MCF 10A (cell line): ENCODE measurements around the gene CARD9. TPM values are rescaled to one million over a fixed set of nuclear protein-coding genes. Genes with fewer than 3 reads are reported as not detected.

ENCODE experiments used
- BruUV-seq: library from RNA; stranded (reverse); fragments of 400-500 nt; replicated peaks from 2 replicates; lab custom pipeline; 2021; lab: Mats Ljungman, UMichigan
- CTCF ChIA-PET: fragments of 300-600 bp; sonication (Branson Sonifier 250); formaldehyde crosslinking; extraction: SDS; loops from one replicate; lab custom pipeline; 2021; ENCODE audit warnings: antibody characterized with exemption, inconsistent platforms; lab: Yijun Ruan, JAX
- POLR2A ChIA-PET: fragments of 300-600, 350-650 bp; sonication (Branson Sonifier 250); formaldehyde crosslinking; extraction: SDS; loops from one replicate; lab custom pipeline; 2020; ENCODE audit warnings: antibody characterized with exemption, inconsistent platforms; lab: Yijun Ruan, JAX
- DNase-seq: peaks from one replicate; pipeline ENCODE4 v3.0.0-alpha.2; 2018; ENCODE audit not compliant: unreplicated experiment
- H3K27ac Mint-ChIP-seq: one replicate; pipeline ENCODE4 v1.8.0; 2022; ENCODE audit warnings: mild to moderate bottlenecking, low read depth, mixed read lengths; ENCODE audit not compliant: unreplicated experiment
- H3K27me3 Mint-ChIP-seq: one replicate; pipeline ENCODE4 v1.8.0; 2022; ENCODE audit warnings: mixed read lengths; ENCODE audit not compliant: insufficient read depth, unreplicated experiment
- H3K36me3 Mint-ChIP-seq: one replicate; pipeline ENCODE4 v1.8.0; 2022; ENCODE audit warnings: mild to moderate bottlenecking, moderate library complexity, mixed read lengths; ENCODE audit not compliant: insufficient read depth, unreplicated experiment
- H3K4me1 Mint-ChIP-seq: one replicate; pipeline ENCODE4 v1.8.0; 2022; ENCODE audit warnings: mixed read lengths; ENCODE audit not compliant: insufficient read depth, unreplicated experiment
- H3K4me3 Mint-ChIP-seq: one replicate; pipeline ENCODE4 v1.8.0; 2022; ENCODE audit warnings: mild to moderate bottlenecking, moderate library complexity, mixed read lengths; ENCODE audit not compliant: unreplicated experiment
- H3K9me3 Mint-ChIP-seq: one replicate; pipeline ENCODE4 v1.8.0; 2022; ENCODE audit warnings: mixed read lengths; ENCODE audit not compliant: unreplicated experiment
- intact Hi-C: fragments of 100-400 bp; cut with micrococcal nuclease; formaldehyde crosslinking; loops from 2 replicates; pipeline ENCODE4 v1.14.1; 2022
- total RNA-seq: library from RNA; stranded (reverse); gene quantifications from 2 replicates; pipeline ENCODE4 v1.2.3, GENCODE V29; 2022
- TF ChIP-seq, protein P1 (sequence below): fragments of 200-600 bp; IDR thresholded peaks from one replicate; pipeline ENCODE4 v1.8.0; 2022; ENCODE audit warnings: antibody characterized with exemption, mild to moderate bottlenecking; ENCODE audit not compliant: unreplicated experiment

CARD9 gene
- total RNA-seq, 1 experiment from 2014 or later: 0.33 TPM

DNA sequence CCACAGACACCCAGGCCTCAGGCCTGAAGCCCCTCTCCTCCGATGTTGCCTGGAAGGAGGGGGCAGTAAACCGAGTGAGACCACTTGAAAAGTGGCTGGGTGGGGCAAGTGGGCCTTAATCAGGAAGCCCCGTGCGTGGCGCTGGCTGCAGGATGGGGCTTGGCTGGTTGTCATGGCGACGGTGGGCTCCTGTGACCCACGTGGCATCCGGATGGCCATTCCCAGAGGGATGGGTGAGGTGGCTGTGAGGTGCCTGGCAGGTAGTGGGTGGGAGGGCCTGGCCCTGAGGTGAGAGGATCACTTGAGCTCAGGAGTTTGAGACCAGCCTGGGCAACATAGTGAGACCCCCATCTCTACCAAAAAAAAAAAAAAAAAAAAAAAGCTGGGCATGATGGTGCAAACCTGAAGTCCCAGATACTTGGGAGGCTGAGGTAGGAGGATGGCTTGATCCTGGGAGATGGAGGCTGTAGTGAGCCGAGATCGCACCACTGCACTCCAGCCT lies 40.9 kb downstream of the CARD9 start:
- ChIA-PET POLR2A (no interaction called here), CTCF (no interaction called here)
- intact Hi-C loops: no loop called here
- no peaks in the 10 kb centered on the region for H3K27me3 Mint-ChIP-seq
- H3K4me1 Mint-ChIP-seq: no peaks in the 10 kb centered on the region
- no TSS peak for BruUV-seq
- no peak for DNase-seq
- H3K9me3 Mint-ChIP-seq: no peaks in the 10 kb centered on the region
- no peak overlapping the region for H3K4me3 Mint-ChIP-seq
- H3K27ac Mint-ChIP-seq: no peak overlapping the region
- peaks cover 5% of the 10 kb centered on the region for H3K36me3 Mint-ChIP-seq
- TF ChIP-seq, protein P1, sequence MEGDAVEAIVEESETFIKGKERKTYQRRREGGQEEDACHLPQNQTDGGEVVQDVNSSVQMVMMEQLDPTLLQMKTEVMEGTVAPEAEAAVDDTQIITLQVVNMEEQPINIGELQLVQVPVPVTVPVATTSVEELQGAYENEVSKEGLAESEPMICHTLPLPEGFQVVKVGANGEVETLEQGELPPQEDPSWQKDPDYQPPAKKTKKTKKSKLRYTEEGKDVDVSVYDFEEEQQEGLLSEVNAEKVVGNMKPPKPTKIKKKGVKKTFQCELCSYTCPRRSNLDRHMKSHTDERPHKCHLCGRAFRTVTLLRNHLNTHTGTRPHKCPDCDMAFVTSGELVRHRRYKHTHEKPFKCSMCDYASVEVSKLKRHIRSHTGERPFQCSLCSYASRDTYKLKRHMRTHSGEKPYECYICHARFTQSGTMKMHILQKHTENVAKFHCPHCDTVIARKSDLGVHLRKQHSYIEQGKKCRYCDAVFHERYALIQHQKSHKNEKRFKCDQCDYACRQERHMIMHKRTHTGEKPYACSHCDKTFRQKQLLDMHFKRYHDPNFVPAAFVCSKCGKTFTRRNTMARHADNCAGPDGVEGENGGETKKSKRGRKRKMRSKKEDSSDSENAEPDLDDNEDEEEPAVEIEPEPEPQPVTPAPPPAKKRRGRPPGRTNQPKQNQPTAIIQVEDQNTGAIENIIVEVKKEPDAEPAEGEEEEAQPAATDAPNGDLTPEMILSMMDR: no peak

DNA sequence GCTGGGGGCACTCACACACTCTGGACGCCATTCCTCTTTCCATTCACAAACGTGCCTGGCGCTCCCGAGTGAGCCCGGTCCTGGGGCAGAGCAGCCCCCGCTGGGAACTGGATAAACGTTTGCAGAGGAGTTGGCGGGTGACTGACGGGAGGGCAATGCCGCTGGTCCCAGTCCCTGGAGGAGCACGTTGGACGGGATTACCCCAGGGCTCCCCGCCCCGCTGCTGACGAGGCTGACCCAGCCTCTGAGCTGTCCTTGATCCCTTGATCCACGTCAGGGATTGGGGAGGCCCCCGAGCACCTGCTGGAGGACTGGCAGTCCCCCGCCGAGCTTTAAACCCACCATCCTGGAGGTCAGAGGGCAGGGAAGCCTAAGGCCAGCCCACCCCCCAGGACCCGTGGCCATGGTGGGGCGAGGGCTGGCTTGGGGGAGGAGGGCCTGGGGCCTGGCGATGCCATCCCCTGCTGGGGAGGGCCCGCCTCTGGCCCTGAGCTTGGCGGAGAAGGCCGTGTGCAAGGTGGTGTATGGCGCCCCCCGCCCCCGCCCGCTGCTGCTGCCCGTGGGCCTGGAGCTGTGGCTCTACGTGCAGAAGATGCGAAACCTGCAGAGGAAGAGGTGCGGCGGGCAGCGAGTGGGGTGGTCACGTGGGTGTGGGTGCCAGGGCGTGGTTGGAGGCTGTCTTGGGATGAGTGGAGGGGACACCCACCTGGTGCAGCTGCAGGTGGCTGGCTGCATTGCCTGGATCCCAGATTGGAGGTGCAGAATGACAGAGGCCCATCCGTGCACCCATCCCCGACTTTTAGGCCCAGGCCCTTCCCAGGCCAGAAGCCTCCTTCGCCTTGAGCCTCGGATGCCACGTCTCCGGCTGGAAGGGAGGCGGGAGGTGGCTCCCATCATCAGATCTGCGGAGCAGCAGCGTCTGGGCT lies 41.6 kb downstream of the CARD9 start:
- no peak for DNase-seq
- Mint-ChIP-seq H3K36me3 (peaks cover 5% of the 10 kb centered on the region), H3K27me3 (no peaks in the 10 kb centered on the region), H3K4me3 (no peak overlapping the region), H3K4me1 (no peaks in the 10 kb centered on the region), H3K27ac (no peak overlapping the region), H3K9me3 (no peaks in the 10 kb centered on the region)
- POLR2A ChIA-PET: no interaction called here
- CTCF ChIA-PET: interaction anchor here (0.6 to 1.0 kb wide), 2 partner anchors 156 to 291 kb away, joined by 3 read pairs; no protein-coding TSS in a partner anchor
- TF ChIP-seq, protein P1: no peak
- intact Hi-C loops: no loop called here
- no TSS peak for BruUV-seq

DNA sequence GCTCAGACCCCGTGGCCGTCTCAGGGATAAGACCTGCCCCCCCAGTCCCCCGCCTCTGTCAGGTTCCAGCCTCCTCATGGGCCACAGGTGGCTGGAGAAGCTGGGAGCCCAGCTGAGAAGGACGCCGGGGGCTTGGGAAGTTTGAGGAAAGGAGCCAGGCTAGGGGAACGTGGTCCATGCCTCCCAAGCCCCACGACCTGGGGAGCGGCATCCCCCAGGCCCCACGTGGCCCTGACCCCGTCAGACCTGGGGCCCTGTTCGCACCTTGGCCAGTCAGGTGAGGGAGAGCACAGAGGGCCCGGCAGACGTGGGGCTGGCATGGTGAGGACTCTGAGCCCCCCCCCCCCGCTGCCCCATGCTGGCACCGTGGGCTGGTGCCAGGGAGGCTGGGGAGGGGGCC lies 42.4 kb downstream of the CARD9 start:
- Mint-ChIP-seq H3K36me3 (peaks cover 5% of the 10 kb centered on the region), H3K4me1 (no peaks in the 10 kb centered on the region), H3K27me3 (no peaks in the 10 kb centered on the region), H3K27ac (no peak overlapping the region), H3K4me3 (no peak overlapping the region), H3K9me3 (no peaks in the 10 kb centered on the region)
- no TSS peak for BruUV-seq
- CTCF ChIA-PET: interaction anchor here (0.6 to 1.0 kb wide), 2 partner anchors 157 to 291 kb away, joined by 3 read pairs; no protein-coding TSS in a partner anchor
- TF ChIP-seq, protein P1: no peak
- DNase-seq: no peak
- POLR2A ChIA-PET: no interaction called here
- intact Hi-C loops: no loop called here

DNA sequence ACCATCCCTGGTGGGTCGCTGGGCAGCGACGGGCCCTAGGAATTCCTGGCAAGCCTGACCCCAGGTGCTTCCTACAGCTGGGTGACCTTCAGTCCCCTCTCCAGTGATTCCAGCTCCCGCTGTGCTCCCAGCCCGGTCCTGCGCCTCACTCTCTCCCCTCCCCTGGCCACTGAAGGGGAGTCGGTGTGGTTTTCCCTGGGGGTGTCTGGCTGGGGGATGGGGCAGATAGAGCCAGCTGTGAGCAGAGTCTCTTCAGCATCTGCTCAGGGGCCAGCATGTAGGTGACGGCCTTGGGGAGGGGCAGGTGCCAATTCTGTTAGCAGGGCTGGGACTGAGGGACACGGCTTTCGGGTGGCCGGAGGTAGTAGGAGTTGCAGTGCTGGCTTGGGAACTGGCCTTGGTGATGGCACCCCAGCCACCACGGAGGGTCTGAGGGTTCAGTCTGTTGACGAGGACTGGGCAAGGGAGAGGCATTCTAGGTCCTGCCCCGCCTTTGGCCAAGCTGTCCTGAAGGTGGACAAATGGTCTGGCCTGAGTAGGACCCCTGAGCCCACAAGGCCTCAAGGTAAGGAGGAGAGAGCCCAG lies 43.0 kb downstream of the CARD9 start:
- no peaks in the 10 kb centered on the region for H3K4me1 Mint-ChIP-seq
- intact Hi-C loops: no loop called here
- DNase-seq: no peak
- BruUV-seq: no TSS peak
- H3K36me3 Mint-ChIP-seq: peaks cover 5% of the 10 kb centered on the region
- CTCF ChIA-PET: interaction anchor here (0.6 kb wide), 2 partner anchors 30 to 292 kb away, joined by 3 read pairs; no protein-coding TSS in a partner anchor
- H3K9me3 Mint-ChIP-seq: no peaks in the 10 kb centered on the region
- no peaks in the 10 kb centered on the region for H3K27me3 Mint-ChIP-seq
- POLR2A ChIA-PET: no interaction called here
- TF ChIP-seq, protein P1: no peak
- no peak overlapping the region for H3K27ac Mint-ChIP-seq
- H3K4me3 Mint-ChIP-seq: no peak overlapping the region
